GM21825 (cell line): Measurements from ENCODE around the gene UQCC2.

Experiments used
- ATAC-seq: cut with Tn5 transposase; IDR thresholded peaks from one replicate; pipeline ENCODE4 v1.9.1; 2021; ENCODE audit warnings: mild to moderate bottlenecking, moderate library complexity; ENCODE audit not compliant: unreplicated experiment

Gene UQCC2

GRCh38 chr6:33708516-33709204 is 2.8 kb downstream of the UQCC2 start:
- no peak for ATAC-seq

- no peak for ATAC-seq
Observed at GRCh38 chr6:33707771-33708170, 3.7 kb downstream of the UQCC2 start.

- ATAC-seq, result no peak
Observed at GRCh38 chr6:33705955-33706725, 5.4 kb downstream of the UQCC2 start.

- ATAC-seq, result no peak
Observed at GRCh38 chr6:33705268-33705885, 6.1 kb downstream of the UQCC2 start.

GRCh38 chr6:33704215-33705066 is 7.1 kb downstream of the UQCC2 start:
- ATAC-seq, result no peak

GRCh38 chr6:33702345-33702977 is 9.0 kb downstream of the UQCC2 start:
- ATAC-seq, result no peak

GRCh38 chr6:33700391-33701050 is 11.0 kb downstream of the UQCC2 start:
- no peak for ATAC-seq

GRCh38 chr6:33699739-33700138 is 11.8 kb downstream of the UQCC2 start:
- no peak for ATAC-seq

GRCh38 chr6:33699131-33699530 is 12.4 kb downstream of the UQCC2 start:
- ATAC-seq, result no peak

- ATAC-seq, result no peak
Observed at GRCh38 chr6:33698494-33698893, 13.0 kb downstream of the UQCC2 start.

GRCh38 chr6:33697845-33698244 is 13.7 kb downstream of the UQCC2 start:
- no peak for ATAC-seq

GRCh38 chr6:33696548-33697518 is 14.7 kb downstream of the UQCC2 start:
- no peak for ATAC-seq

- no peak for ATAC-seq
Observed at GRCh38 chr6:33696076-33696475, 15.4 kb downstream of the UQCC2 start.

- no peak for ATAC-seq
Observed at GRCh38 chr6:33695451-33695887, 16.0 kb downstream of the UQCC2 start.

- ATAC-seq, result no peak
Observed at GRCh38 chr6:33694977-33695376, 16.5 kb downstream of the UQCC2 start.

GRCh38 chr6:33694401-33694931 is 17.0 kb downstream of the UQCC2 start:
- no peak for ATAC-seq

GRCh38 chr6:33693186-33694105 is 18.1 kb downstream of the UQCC2 start:
- ATAC-seq, result no peak

GRCh38 chr6:33692760-33693158 is 18.7 kb downstream of the UQCC2 start:
- ATAC-seq, result no peak
